CMK (cell line): ENCODE results near the gene PRKG1.
"Not testable (repeated sequence)": the region's sequence is repeated elsewhere in the genome, so short reads cannot be mapped to it uniquely, and the experiment has no call there.

Experiments
- DNase-seq: peaks from one replicate; pipeline ENCODE4 v3.0.0-alpha.2; 2010; ENCODE audit warnings: low read depth

PRKG1 gene

GRCh38 chr10:51705774-51706173 is 631.5 kb downstream of the PRKG1 start:
- no peak for DNase-seq

- DNase-seq = no peak
Measured at GRCh38 chr10:51706225-51706624, 631.9 kb downstream of the PRKG1 start.

DNA sequence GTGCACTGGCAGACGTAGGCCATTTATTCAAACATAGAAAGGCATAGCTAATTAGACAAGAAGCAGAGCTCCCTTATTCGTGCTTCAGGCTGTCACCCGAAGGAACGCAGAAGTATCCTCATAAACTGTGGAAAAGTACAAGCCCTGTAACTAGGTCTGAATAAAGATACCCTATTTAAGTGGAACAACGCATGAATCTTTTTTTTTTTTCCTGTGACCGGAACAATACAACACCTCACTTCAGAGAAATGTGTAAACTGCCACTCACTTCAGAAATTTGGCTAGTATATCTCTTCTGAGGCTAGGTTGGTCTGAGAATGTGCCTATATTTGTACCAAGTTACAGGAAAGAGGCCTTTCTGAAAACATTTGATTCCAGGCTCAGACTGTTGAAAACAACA is 633.1 kb downstream of the PRKG1 start:
- no peak for DNase-seq

- no peak for DNase-seq
Measured at GRCh38 chr10:51707821-51708424, 633.6 kb downstream of the PRKG1 start.

DNA sequence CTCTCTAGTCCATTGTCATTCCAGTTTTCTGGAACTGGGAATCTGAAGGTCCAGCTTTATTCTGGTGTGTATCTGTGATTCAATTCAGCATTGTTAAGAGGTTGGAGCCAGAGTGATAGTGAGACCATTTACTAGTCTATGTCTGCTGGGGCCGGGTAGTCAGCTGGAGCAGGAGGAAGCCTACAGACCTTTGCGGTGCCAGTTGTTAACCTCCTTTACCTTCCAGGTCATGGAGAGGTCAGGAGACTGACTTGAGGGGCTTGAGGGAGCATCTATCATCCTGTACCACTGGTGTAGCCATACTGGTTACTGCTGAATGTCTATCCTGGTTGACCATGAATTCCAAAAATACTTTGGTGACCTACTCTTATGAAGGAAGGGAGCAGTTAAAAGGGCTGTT is 634.3 kb downstream of the PRKG1 start:
- no peak for DNase-seq

DNA sequence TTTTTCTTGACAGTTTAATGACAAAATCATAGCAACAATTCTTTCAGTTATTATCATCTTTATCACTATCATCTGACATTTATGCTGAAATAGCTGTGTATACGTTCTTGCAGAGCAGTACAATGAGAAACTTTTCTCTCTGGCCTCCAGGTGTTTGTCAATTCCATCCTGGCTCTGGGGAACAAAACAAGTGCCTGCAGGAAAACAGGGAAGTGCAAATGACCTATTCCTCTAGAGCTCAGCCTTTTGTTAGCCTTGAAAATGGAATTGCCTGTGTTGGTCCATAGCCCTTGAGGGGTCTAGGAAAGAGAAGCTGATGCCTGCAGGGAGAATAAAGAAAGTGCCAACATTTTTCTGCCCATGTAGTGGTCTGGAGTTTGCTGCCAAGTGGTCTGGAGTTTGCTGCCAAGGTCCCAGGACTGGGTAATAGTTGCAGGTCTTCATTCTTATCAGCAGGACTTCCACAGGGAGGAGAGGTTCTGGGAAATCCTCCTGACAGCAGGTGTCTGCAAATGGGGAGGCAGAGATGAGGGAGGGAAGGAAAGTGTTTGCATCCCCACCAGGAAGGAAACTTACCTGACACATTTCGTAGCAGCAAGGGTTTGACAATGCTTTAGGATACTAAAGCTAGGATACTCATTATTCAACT is 635.2 kb downstream of the PRKG1 start:
- no peak for DNase-seq

- DNase-seq = no peak
Measured at GRCh38 chr10:51711519-51711891, 637.2 kb downstream of the PRKG1 start.

GRCh38 chr10:51716981-51717380 is 642.7 kb downstream of the PRKG1 start:
- DNase-seq = no peak

DNA sequence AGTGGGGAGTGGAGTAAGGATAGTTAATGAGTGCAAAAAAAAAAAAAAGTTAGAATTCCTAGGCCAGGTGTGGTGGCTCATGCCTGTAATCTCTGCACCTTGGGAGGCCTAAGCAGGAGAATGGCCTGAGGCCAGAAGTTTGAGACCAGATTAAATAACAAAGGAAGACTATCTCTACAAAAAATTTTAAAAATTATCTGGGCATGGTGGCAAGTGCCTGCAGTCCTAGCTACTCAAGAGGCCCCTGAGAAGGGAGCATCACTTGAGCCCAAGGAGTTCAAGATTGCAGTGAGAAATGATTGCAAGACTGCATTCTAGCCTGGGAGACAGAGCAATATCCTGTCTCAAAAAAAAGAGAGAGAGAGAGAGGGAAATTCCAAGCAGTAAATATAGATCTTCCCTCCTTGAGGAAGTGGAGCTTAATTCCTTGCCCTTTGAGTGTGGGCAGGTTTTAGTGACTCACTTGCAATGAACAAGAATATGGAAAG is 644.6 kb downstream of the PRKG1 start:
- no peak for DNase-seq

DNA sequence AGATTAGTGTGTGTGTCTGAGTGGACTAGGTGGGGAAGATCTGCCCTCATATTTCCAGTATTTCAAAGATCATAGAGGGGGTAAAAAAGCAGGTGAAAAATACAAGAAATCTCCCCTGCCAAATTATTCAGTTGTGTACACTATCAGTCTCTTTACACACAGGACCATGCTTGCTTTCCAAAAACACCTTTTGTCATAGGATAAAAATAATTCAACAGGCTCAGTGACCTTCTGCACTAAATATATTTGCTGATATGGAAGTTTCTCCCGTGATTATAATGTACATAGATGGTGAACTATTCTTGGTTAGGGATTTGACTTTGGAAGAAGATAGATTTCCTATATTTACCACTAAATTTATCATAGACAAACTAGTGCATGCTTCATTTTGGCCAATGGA is 649.8 kb downstream of the PRKG1 start:
- no peak for DNase-seq

- DNase-seq = no peak
Measured at GRCh38 chr10:51729822-51730555, 655.7 kb downstream of the PRKG1 start.

- no peak for DNase-seq
Measured at GRCh38 chr10:51733057-51733456, 658.8 kb downstream of the PRKG1 start.

- DNase-seq = no peak
Measured at GRCh38 chr10:51743146-51743545, 668.9 kb downstream of the PRKG1 start.

GRCh38 chr10:51744235-51745000 is 670.1 kb downstream of the PRKG1 start:
- no peak for DNase-seq

- DNase-seq = no peak
Measured at GRCh38 chr10:51745397-51745796, 671.1 kb downstream of the PRKG1 start.

DNA sequence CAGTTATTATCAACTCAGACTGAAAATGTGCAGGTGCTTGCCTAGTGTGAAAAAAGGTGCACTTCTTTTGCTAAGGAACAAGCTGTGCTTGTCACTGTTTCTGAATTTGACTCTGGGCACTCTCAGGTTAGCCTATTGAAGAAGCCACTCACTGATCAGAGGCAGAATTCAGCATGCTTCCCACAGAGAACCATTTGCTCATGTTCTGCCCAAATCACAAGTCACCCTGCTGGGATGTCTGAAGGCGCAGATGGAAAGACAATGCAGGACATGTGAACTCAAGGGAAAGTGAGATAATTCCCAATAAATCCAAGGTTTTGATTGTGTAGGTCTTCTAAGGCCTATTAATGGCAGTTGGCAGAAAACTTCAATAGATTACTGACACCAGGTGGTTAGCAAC is 672.9 kb downstream of the PRKG1 start:
- no peak for DNase-seq

DNA sequence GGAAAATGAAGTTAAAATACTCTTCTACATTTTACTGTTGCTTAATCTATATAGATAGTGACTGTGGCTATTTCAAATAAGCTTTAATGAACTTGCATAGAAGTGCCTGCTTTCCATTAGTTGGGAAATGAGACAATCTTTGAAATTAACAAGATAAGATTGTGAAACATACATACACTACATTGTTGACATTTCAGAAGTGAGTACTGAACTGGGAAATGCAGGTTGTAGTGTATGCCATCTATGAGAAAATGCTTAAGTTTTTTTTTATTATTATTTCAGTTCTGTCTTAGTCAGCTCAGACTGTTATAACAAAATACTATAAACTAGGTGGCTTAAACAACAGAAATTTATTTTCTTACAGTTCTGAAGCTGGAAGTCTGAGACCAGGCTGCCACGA is 674.7 kb downstream of the PRKG1 start:
- no peak for DNase-seq

DNA sequence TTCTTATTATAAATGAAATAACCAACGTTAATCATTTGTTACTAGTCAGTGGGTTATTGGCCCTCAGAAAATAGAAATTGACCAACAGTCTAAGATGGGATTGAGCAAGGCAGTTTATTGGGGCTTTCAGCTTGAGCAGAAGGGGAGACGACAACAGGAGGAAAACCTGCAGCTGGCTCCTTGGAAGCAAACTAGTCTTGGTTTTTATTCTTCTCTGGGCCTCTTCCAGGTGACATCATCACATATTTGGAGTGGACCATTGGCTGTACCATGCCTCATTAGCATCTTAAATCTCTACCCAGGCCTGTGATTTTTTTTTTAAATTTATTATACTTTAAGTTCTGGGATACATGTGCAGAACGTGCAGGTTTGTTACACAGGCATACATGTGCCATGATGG is 684.1 kb downstream of the PRKG1 start:
- DNase-seq = no peak

DNA sequence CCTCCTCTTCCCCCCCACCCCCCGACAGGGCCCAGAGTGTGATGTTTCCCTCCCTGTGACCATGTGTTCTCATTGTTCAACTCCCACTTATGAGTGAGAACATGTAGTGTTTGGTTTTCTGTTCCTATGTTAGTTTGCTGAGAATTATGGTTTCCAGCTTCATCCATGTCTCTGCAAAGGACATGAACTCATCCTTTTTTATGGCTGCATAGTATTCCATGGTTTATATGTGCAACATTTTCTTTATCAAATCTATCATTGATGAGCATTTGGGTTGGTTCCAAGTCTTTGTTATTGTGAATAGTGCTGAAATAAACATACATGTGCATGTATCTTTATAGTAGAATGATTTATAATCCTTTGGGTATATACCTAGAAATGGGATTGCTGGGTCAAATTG is 684.6 kb downstream of the PRKG1 start:
- not testable (repeated sequence) for DNase-seq

- DNase-seq = no peak
Measured at GRCh38 chr10:51759896-51760534, 685.7 kb downstream of the PRKG1 start.

DNA sequence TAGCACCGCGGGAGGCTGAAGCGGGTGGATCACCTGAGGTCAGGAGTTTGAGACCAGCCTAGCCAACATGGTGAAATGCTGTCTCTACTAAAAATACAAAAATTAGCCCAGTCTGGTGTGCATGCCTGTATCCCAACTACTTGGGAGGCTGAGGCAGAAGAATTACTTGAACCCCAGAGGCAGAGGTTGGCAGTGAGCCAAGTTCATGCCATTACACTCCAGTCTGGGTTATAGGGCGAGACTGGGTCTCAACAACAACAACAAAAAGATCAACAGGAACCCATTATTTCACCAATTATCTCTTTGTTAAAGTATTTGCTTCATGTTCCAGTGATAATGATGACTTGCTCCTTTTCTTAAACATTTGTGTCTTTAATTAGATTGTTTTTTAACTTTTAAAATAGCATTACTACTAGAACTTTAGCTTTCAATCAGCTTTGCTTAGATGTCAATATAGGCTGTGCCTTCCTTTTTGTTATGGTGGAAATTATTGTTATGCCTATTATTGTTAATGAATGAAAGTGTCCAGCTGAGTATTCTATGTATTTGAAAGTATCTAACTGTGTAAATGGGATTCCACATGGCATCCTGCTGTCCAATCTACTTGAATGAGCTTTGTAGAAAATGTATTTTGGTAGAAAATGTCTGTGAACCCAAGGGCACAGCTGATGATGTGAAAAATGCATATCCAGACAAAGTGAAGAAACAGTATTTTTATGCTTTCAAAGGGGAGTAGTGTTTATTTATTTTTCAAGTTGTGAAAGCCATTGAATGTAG is 686.8 kb downstream of the PRKG1 start:
- DNase-seq = no peak
